Vagina (tissue), 2 donors: ENCODE data around the gene GNG13.

Experiments used
- CTCF ChIP-seq, 3 experiments: fragments of 450-650 bp in 2 of 3; fragments of 200-600 bp in 1 of 3; sonication (generic) in 1 of 3; IDR thresholded peaks; one replicate each; pipeline ENCODE4 v1.5.1; 2017 to 2019; ENCODE audit warnings: antibody characterized with exemption in 3 of 3, mild to moderate bottlenecking in 2 of 3, moderate library complexity in 2 of 3
- POLR2A ChIP-seq, 2 donors: fragments of 450-650 bp; IDR thresholded peaks; one replicate each; pipeline ENCODE4 v1.6.1; 2017; ENCODE audit warnings: antibody characterized with exemption in 2 of 2, mild to moderate bottlenecking in 2 of 2, moderate library complexity in 2 of 2

- TF ChIP-seq CTCF (IDR thresholded peaks at IDR 0.05), result no peak
- TF ChIP-seq POLR2A (IDR thresholded peaks at IDR 0.05), result no peak
Observed at GRCh38 chr16:761625-762513, 38.7 kb downstream of the GNG13 start.
